Esophagus muscularis mucosa (tissue), 4 donors: ENCODE measurements around the gene GALNT2. TPM values are rescaled to one million over a fixed set of nuclear protein-coding genes. Genes with fewer than 3 reads are reported as not detected.

Experiments used
- DNase-seq: peaks from one replicate; pipeline ENCODE4 v3.0.0-alpha.2; 2017; ENCODE audit errors: extremely low spot score
- H3K27ac ChIP-seq, 4 donors: fragments of 200-600 bp; sonication (generic); replicated peaks in 1 of 4; 1 replicate in 3 of 4; 2 replicates in 1 of 4; pipeline ENCODE4 v1.5.1; 2016 to 2019; ENCODE audit warnings: mild to moderate bottlenecking in 1 of 4
- H3K27me3 ChIP-seq, 4 donors: fragments of 200-600 bp; sonication (generic); one replicate each; pipeline versions ENCODE4 v1.5.1 to v1.6.0; 2016 to 2019
- H3K36me3 ChIP-seq, 4 donors: fragments of 200-600 bp; sonication (generic); one replicate each; pipeline ENCODE4 v1.5.1; 2016 to 2019
- H3K4me1 ChIP-seq, 4 donors: fragments of 200-600 bp; sonication (generic); one replicate each; pipeline ENCODE4 v1.5.1; 2016 to 2019
- H3K4me3 ChIP-seq, 4 donors: fragments of 200-600 bp; sonication (generic); 1 replicate in 2 of 4; 2 replicates in 2 of 4; pipeline ENCODE4 v1.5.1; 2016 to 2019; ENCODE audit warnings: mild to moderate bottlenecking in 4 of 4, moderate library complexity in 1 of 4
- H3K9me3 ChIP-seq, 4 donors: fragments of 200-600 bp; sonication (generic); 1 replicate in 3 of 4; 2 replicates in 1 of 4; pipeline ENCODE4 v1.5.1; 2016 to 2019
- CTCF ChIP-seq, 3 experiments: fragments of 200-600 bp in 2 of 3; fragments of 450-650 bp in 1 of 3; sonication (generic) in 2 of 3; IDR thresholded peaks; one replicate each; pipeline ENCODE4 v1.5.1; 2017 to 2019; ENCODE audit warnings: antibody characterized with exemption in 3 of 3, mild to moderate bottlenecking in 2 of 3, moderate library complexity in 1 of 3
- EP300 ChIP-seq: sonication (generic); formaldehyde crosslinking; IDR thresholded peaks from one replicate; pipeline ENCODE4 v1.6.1; 2017; ENCODE audit warnings: antibody characterized with exemption
- POLR2A ChIP-seq: fragments of 450-650 bp; IDR thresholded peaks from one replicate; pipeline ENCODE4 v1.6.1; 2017; ENCODE audit warnings: antibody characterized with exemption, moderate library complexity, mild to moderate bottlenecking, low read depth
- POLR2AphosphoS5 ChIP-seq, 2 donors: sonication (generic); formaldehyde crosslinking; IDR thresholded peaks; one replicate each; pipeline ENCODE4 v1.6.1; 2017; ENCODE audit warnings: antibody characterized with exemption in 2 of 2
- WGBS: methylation state at CpG from one replicate; pipeline ENCODE4 v1.1.5; 2018; 5-methylcytosine and 5-hydroxymethylcytosine counted together
- intact Hi-C: fragments of 100-400 bp; cut with DNase I; formaldehyde crosslinking; loops from one replicate; pipeline ENCODE4 v1.15.1; 2023
- total RNA-seq, 4 donors: library from RNA; depleted of rRNA; stranded (reverse); fragments of >200 nt; gene quantifications; one replicate each; pipeline versions ENCODE4 v1.1.0 to v1.2.1, GENCODE V29; 2016

Gene GALNT2
- total RNA-seq, 4 donors from 2014 or later, result 89.6 to 145 (median 129) TPM

GRCh38 chr1:230251644-230252191, 184.7 kb downstream of the GALNT2 start:
- Histone ChIP-seq H3K27me3 (no peaks in the 10 kb centered on the region), H3K36me3 (peaks cover 56 to 98% (median 78%) of the 10 kb centered on the region in 4 donors), H3K9me3 (no peaks in the 10 kb centered on the region), H3K27ac (no peak overlapping the region), H3K4me3 (no peak overlapping the region), H3K4me1 (peaks cover 0 to 26% (median 5%) of the 10 kb centered on the region in 4 donors)
- intact Hi-C loops, result no loop called here
- 90% methylated on average over 4 of the region's 8 CpGs for WGBS
- TF ChIP-seq CTCF (IDR thresholded peaks at IDR 0.05), result no peak
- no peak for TF ChIP-seq POLR2AphosphoS5 (IDR thresholded peaks at IDR 0.05)
- TF ChIP-seq POLR2A, result no peak
- TF ChIP-seq EP300, result no peak
- no peak for DNase-seq

- Histone ChIP-seq H3K4me3 (no peak overlapping the region), H3K27me3 (no peaks in the 10 kb centered on the region), H3K4me1 (peaks cover 0 to 23% (median 5%) of the 10 kb centered on the region in 4 donors), H3K9me3 (no peaks in the 10 kb centered on the region), H3K27ac (no peak overlapping the region), H3K36me3 (peaks cover 47 to 100% (median 78%) of the 10 kb centered on the region in 4 donors)
- 100% methylated on average over 2 of the region's 2 CpGs for WGBS
- DNase-seq, result no peak
- no peak for TF ChIP-seq POLR2A
- no peak for TF ChIP-seq EP300
- TF ChIP-seq POLR2AphosphoS5 (IDR thresholded peaks at IDR 0.05), result no peak
- no peak for TF ChIP-seq CTCF (IDR thresholded peaks at IDR 0.05)
- intact Hi-C loops, result no loop called here
Observed at GRCh38 chr1:230253150-230253549, 186.1 kb downstream of the GALNT2 start.

- no peak for DNase-seq
- H3K4me1 ChIP-seq, result peaks cover 0 to 12% (median 0%) of the 10 kb centered on the region in 4 donors
- WGBS, result 100% methylated on average over 4 of the region's 4 CpGs
- H3K4me3 ChIP-seq, result no peak overlapping the region
- H3K27me3 ChIP-seq, result no peaks in the 10 kb centered on the region
- H3K36me3 ChIP-seq, result peaks cover 39 to 100% (median 70%) of the 10 kb centered on the region in 4 donors
- H3K9me3 ChIP-seq, result no peaks in the 10 kb centered on the region
- no peak overlapping the region for H3K27ac ChIP-seq
- intact Hi-C loops, result no loop called here
- no peak for TF ChIP-seq POLR2A
- TF ChIP-seq POLR2AphosphoS5 (IDR thresholded peaks at IDR 0.05), result no peak
- TF ChIP-seq EP300, result no peak
- TF ChIP-seq CTCF (IDR thresholded peaks at IDR 0.05), result no peak
Observed at GRCh38 chr1:230254265-230254664, 187.2 kb downstream of the GALNT2 start.

GRCh38 chr1:230255116-230255515, 188.1 kb downstream of the GALNT2 start:
- intact Hi-C loops, result no loop called here
- no peak for DNase-seq
- WGBS, result 95% methylated on average over 14 of the region's 15 CpGs
- Histone ChIP-seq H3K4me1 (peaks cover 0 to 4% (median 0%) of the 10 kb centered on the region in 4 donors), H3K36me3 (peaks cover 35 to 96% (median 66%) of the 10 kb centered on the region in 4 donors), H3K27ac (no peak overlapping the region), H3K27me3 (no peaks in the 10 kb centered on the region), H3K4me3 (no peak overlapping the region), H3K9me3 (no peaks in the 10 kb centered on the region)
- TF ChIP-seq POLR2AphosphoS5 (IDR thresholded peaks at IDR 0.05), result no peak
- no peak for TF ChIP-seq EP300
- no peak for TF ChIP-seq CTCF (IDR thresholded peaks at IDR 0.05)
- TF ChIP-seq POLR2A, result no peak

- intact Hi-C loops, result no loop called here
- Histone ChIP-seq H3K9me3 (no peaks in the 10 kb centered on the region), H3K4me3 (no peak overlapping the region), H3K36me3 (peaks cover 27 to 94% (median 61%) of the 10 kb centered on the region in 4 donors), H3K27ac (no peak overlapping the region), H3K4me1 (no peaks in the 10 kb centered on the region), H3K27me3 (no peaks in the 10 kb centered on the region)
- DNase-seq, result no peak
- 95% methylated on average over 10 of the region's 10 CpGs for WGBS
- TF ChIP-seq EP300 (no peak), POLR2A (no peak), POLR2AphosphoS5 (IDR thresholded peaks at IDR 0.05) (no peak), CTCF (IDR thresholded peaks at IDR 0.05) (no peak)
Observed at GRCh38 chr1:230255991-230256390, 189.0 kb downstream of the GALNT2 start.
